SJCRH30 (cell line): ENCODE results near the gene CASP2. TPM values are rescaled to one million over a fixed set of nuclear protein-coding genes. Genes with fewer than 3 reads are reported as not detected.

Source experiments
- DNase-seq, 2 experiments: peaks; one replicate each; pipeline ENCODE4 v3.0.0-alpha.2; 2015 to 2020
- H3K27ac ChIP-seq: fragments of 250-450 bp; sonication (Bioruptor Pico); 2 replicates; pipeline ENCODE4 v1.5.1; 2020; ENCODE audit warnings: mild to moderate bottlenecking, moderate library complexity
- H3K27me3 ChIP-seq: fragments of 250-450 bp; sonication (Bioruptor Pico); 2 replicates; pipeline ENCODE4 v1.5.1; 2020; ENCODE audit warnings: mild to moderate bottlenecking, moderate library complexity
- H3K36me3 ChIP-seq: fragments of 250-450 bp; sonication (Bioruptor Pico); 2 replicates; pipeline ENCODE4 v1.5.1; 2020; ENCODE audit warnings: mild to moderate bottlenecking, moderate library complexity
- H3K4me1 ChIP-seq: fragments of 250-450 bp; sonication (Bioruptor Pico); 2 replicates; pipeline ENCODE4 v1.5.1; 2020; ENCODE audit warnings: mild to moderate bottlenecking, moderate library complexity
- H3K4me3 ChIP-seq: fragments of 250-450 bp; sonication (Bioruptor Pico); 2 replicates; pipeline ENCODE4 v1.5.1; 2020; ENCODE audit warnings: mild to moderate bottlenecking, moderate library complexity
- H3K9me3 ChIP-seq: fragments of 250-450 bp; sonication (Bioruptor Pico); replicated peaks from 2 replicates; pipeline ENCODE4 v1.5.1; 2020; ENCODE audit warnings: mild to moderate bottlenecking, moderate library complexity
- total RNA-seq: library from RNA; depleted of rRNA; stranded (reverse); fragments of >200 nt; shearing (Covaris generic); gene quantifications from 2 replicates; pipeline ENCODE4 v1.2.3, GENCODE V29; 2014

The CASP2 gene
- total RNA-seq, 1 experiment from 2014 or later: 39.1 TPM

GRCh38 chr7:143322760-143323633, 34.8 kb downstream of the CASP2 start:
- Histone ChIP-seq H3K27me3 (peaks cover 6% of the 10 kb centered on the region), H3K9me3 (no peaks in the 10 kb centered on the region), H3K4me3 (no peak overlapping the region), H3K36me3 (no peaks in the 10 kb centered on the region), H3K27ac (no peak overlapping the region), H3K4me1 (no peaks in the 10 kb centered on the region)
- no peak for DNase-seq

GRCh38 chr7:143323653-143324052, 35.5 kb downstream of the CASP2 start:
- H3K27me3 ChIP-seq: peaks cover 6% of the 10 kb centered on the region
- H3K4me1 ChIP-seq: no peaks in the 10 kb centered on the region
- H3K9me3 ChIP-seq: no peaks in the 10 kb centered on the region
- DNase-seq: no peak
- no peak overlapping the region for H3K27ac ChIP-seq
- no peak overlapping the region for H3K4me3 ChIP-seq
- no peaks in the 10 kb centered on the region for H3K36me3 ChIP-seq

DNA sequence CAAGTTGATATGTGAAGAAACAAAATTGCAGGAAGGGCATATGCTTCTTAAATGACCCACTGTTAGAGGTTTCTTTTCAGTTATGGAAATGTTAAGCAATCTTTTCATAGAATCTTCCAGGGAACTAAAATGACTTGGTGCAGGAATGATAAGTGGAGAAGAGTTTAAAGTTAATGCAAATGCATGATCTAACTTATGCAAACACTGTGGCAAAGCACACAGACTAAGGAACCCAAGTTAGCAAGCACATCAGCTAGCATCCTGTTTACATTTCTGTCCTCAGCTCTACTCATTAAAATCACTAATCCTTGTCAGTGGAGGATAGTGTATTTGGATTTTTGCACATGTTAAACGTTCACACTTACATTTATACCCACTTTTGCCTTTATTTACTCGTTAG, 37.1 kb downstream of the CASP2 start:
- no peaks in the 10 kb centered on the region for H3K9me3 ChIP-seq
- H3K36me3 ChIP-seq: no peaks in the 10 kb centered on the region
- H3K27ac ChIP-seq: no peak overlapping the region
- H3K27me3 ChIP-seq: peaks cover 6% of the 10 kb centered on the region
- DNase-seq: no peak
- H3K4me3 ChIP-seq: no peak overlapping the region
- H3K4me1 ChIP-seq: no peaks in the 10 kb centered on the region

DNA sequence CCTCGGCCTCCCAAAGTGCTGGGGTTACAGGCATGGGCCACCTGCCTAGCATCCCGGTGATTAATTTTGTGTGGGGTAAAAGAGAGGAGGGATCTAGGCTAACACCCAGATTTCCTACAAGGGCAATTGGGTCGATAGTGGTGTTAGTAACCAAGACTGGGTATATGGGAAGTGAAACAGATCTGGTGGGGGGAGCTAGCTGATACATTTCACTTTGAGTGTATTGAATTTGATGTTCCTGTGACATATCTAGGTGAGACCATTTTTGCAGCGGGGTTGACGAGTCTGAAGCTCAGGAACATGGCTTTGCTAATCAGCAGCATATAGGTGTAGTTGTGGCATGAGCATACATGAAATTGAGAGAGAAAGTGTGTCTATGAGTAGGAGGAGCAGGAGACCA, 39.8 kb downstream of the CASP2 start:
- no peaks in the 10 kb centered on the region for H3K36me3 ChIP-seq
- H3K9me3 ChIP-seq: no peaks in the 10 kb centered on the region
- no peaks in the 10 kb centered on the region for H3K4me1 ChIP-seq
- H3K27ac ChIP-seq: no peak overlapping the region
- no peak for DNase-seq
- no peak overlapping the region for H3K4me3 ChIP-seq
- peaks cover 6% of the 10 kb centered on the region for H3K27me3 ChIP-seq

GRCh38 chr7:143329471-143330170, 41.5 kb downstream of the CASP2 start:
- no peaks in the 10 kb centered on the region for H3K36me3 ChIP-seq
- H3K4me1 ChIP-seq: no peaks in the 10 kb centered on the region
- no peak overlapping the region for H3K4me3 ChIP-seq
- DNase-seq: peak in 1 of 2 experiments; percentile 10
- no peak overlapping the region for H3K27ac ChIP-seq
- no peaks in the 10 kb centered on the region for H3K9me3 ChIP-seq
- H3K27me3 ChIP-seq: peaks cover 3% of the 10 kb centered on the region; the same call in 1 of the 2 replicates

- Histone ChIP-seq H3K4me1 (no peaks in the 10 kb centered on the region), H3K27ac (no peak overlapping the region), H3K9me3 (no peaks in the 10 kb centered on the region), H3K36me3 (no peaks in the 10 kb centered on the region), H3K27me3 (no peaks in the 10 kb centered on the region), H3K4me3 (no peak overlapping the region)
- DNase-seq: no peak
These were observed 43.1 kb downstream of the CASP2 start for GRCh38 chr7:143331179-143331801.

DNA sequence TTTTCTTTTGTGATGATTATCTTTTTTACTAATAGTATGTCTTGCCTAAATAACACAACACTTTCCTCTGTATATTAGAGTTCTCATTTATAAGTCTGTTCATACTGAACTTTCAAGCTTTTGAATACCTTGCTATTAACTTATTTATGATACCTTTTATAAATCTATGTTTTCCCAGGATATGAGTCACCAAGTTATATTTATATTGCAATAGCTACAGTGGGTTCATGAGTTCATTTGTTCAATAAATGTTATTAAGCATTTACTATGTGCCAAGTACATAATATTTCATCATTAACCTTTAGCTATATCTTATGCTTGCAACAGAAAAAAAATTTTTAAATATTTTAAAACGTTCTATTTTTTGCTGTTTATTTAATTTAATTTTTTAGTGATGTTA, 46.1 kb downstream of the CASP2 start:
- Histone ChIP-seq H3K4me3 (no peak overlapping the region), H3K9me3 (no peaks in the 10 kb centered on the region), H3K4me1 (no peaks in the 10 kb centered on the region), H3K27ac (no peak overlapping the region), H3K36me3 (no peaks in the 10 kb centered on the region), H3K27me3 (no peaks in the 10 kb centered on the region)
- DNase-seq: no peak

- Histone ChIP-seq H3K4me3 (no peak overlapping the region), H3K27me3 (0 out of 2 replicates have a peak, but pooled peaks cover 5% of the 10 kb centered on the region), H3K36me3 (no peaks in the 10 kb centered on the region), H3K4me1 (no peaks in the 10 kb centered on the region), H3K27ac (no peak overlapping the region), H3K9me3 (no peaks in the 10 kb centered on the region)
- DNase-seq: no peak
These were observed 49.1 kb downstream of the CASP2 start for GRCh38 chr7:143337216-143337615.

GRCh38 chr7:143341842-143342241, 53.7 kb downstream of the CASP2 start:
- DNase-seq: no peak
- H3K27me3 ChIP-seq: 0 out of 2 replicates have a peak, but pooled peaks cover 5% of the 10 kb centered on the region
- H3K27ac ChIP-seq: no peak overlapping the region
- H3K4me1 ChIP-seq: no peaks in the 10 kb centered on the region
- no peaks in the 10 kb centered on the region for H3K36me3 ChIP-seq
- no peaks in the 10 kb centered on the region for H3K9me3 ChIP-seq
- H3K4me3 ChIP-seq: no peak overlapping the region

DNA sequence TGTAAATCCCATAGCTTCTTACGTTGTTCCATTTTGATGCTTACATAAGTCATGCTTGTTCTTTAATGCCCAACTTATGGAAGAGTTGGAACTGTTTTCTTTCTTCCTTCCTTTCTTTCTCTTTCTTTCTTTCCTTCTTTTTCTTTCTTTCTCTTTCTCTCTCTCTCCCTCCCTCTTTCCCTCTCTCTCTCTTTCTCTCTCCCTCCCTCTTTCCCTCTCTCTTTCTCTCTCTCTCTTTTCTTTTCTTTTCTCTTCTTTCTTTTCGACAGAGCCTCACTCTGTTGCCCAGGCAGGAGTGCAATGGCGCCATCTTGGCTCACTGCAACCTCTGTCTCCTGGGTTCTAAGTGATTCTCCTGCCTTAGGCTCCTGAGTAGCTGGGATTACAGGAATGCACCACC, 55.4 kb downstream of the CASP2 start:
- H3K9me3 ChIP-seq: no peaks in the 10 kb centered on the region
- no peaks in the 10 kb centered on the region for H3K4me1 ChIP-seq
- no peak overlapping the region for H3K4me3 ChIP-seq
- H3K36me3 ChIP-seq: no peaks in the 10 kb centered on the region
- peaks cover 8% of the 10 kb centered on the region; the same call in 1 of the 2 replicates for H3K27me3 ChIP-seq
- DNase-seq: no peak
- H3K27ac ChIP-seq: no peak overlapping the region

- Histone ChIP-seq H3K36me3 (no peaks in the 10 kb centered on the region), H3K27ac (no peak overlapping the region), H3K27me3 (peaks cover 11% of the 10 kb centered on the region; the same call in 1 of the 2 replicates), H3K4me1 (no peaks in the 10 kb centered on the region), H3K9me3 (no peaks in the 10 kb centered on the region), H3K4me3 (no peak overlapping the region)
- no peak for DNase-seq
These were observed 57.3 kb downstream of the CASP2 start for GRCh38 chr7:143345428-143345900.

GRCh38 chr7:143346018-143346417, 57.9 kb downstream of the CASP2 start:
- H3K36me3 ChIP-seq: no peaks in the 10 kb centered on the region
- peaks cover 11% of the 10 kb centered on the region for H3K27me3 ChIP-seq
- no peak for DNase-seq
- no peak overlapping the region for H3K4me3 ChIP-seq
- H3K9me3 ChIP-seq: no peaks in the 10 kb centered on the region
- H3K27ac ChIP-seq: no peak overlapping the region
- H3K4me1 ChIP-seq: no peaks in the 10 kb centered on the region

DNA sequence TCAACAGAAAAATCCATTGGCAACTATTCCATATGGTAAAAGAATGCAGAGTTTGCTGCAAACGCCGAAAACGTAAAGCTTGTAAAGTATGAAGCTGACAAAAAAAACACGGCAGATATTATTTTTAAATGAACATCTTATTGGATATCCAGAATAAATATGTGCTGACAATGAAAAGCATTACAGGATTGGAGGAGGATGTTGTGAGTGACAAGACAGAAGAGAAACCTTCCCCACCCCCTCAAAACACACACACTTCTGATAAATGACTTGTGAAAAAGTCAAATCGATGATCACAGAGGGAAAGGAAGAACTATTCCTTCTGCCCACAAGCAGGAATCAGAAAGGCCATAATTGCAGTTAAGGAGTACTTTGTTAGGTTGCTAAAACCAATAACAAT, 59.8 kb downstream of the CASP2 start:
- no peak for DNase-seq
- Histone ChIP-seq H3K4me3 (no peak overlapping the region), H3K36me3 (no peaks in the 10 kb centered on the region), H3K4me1 (no peaks in the 10 kb centered on the region), H3K9me3 (no peaks in the 10 kb centered on the region), H3K27me3 (peaks cover 17% of the 10 kb centered on the region), H3K27ac (no peak overlapping the region)

- no peaks in the 10 kb centered on the region for H3K9me3 ChIP-seq
- no peaks in the 10 kb centered on the region for H3K36me3 ChIP-seq
- H3K4me3 ChIP-seq: no peak overlapping the region
- no peak overlapping the region for H3K27ac ChIP-seq
- DNase-seq: no peak
- peaks cover 25% of the 10 kb centered on the region for H3K27me3 ChIP-seq
- no peaks in the 10 kb centered on the region for H3K4me1 ChIP-seq
These were observed 62.9 kb downstream of the CASP2 start for GRCh38 chr7:143351060-143351459.

- Histone ChIP-seq H3K9me3 (no peaks in the 10 kb centered on the region), H3K27me3 (peaks cover 25% of the 10 kb centered on the region), H3K36me3 (no peaks in the 10 kb centered on the region), H3K27ac (no peak overlapping the region), H3K4me3 (no peak overlapping the region), H3K4me1 (no peaks in the 10 kb centered on the region)
- no peak for DNase-seq
These were observed 63.4 kb downstream of the CASP2 start for GRCh38 chr7:143351574-143351973.
